Upper lobe of right lung (tissue), 1 donor: Measurements from ENCODE around the gene PPAT. TPM values are rescaled to one million over a fixed set of nuclear protein-coding genes. Genes with fewer than 3 reads are reported as not detected.
A peak's percentile ranks its signal among the peaks of the same experiment; 100 is the strongest.

Source experiments
- ATAC-seq: fragments of 200-7000 bp; cut with Tn5 transposase; one replicate; pipeline ENCODE4 v1.9.1; 2020; ENCODE audit warnings: mild to moderate bottlenecking, moderate library complexity
- DNase-seq: peaks from one replicate; pipeline ENCODE4 v3.0.0-alpha.2; 2020
- H3K27ac ChIP-seq: fragments of 200-600 bp; one replicate; pipeline ENCODE4 v1.8.0; 2022
- H3K27me3 ChIP-seq: fragments of 200-600 bp; one replicate; pipeline ENCODE4 v1.8.0; 2022; ENCODE audit warnings: mild to moderate bottlenecking
- H3K36me3 ChIP-seq: fragments of 200-600 bp; one replicate; pipeline ENCODE4 v1.8.0; 2022
- H3K4me1 ChIP-seq: fragments of 200-600 bp; one replicate; pipeline ENCODE4 v1.8.0; 2022
- H3K4me3 ChIP-seq: fragments of 200-600 bp; one replicate; pipeline ENCODE4 v1.8.0; 2022; ENCODE audit warnings: mild to moderate bottlenecking
- H3K9me3 ChIP-seq: fragments of 200-600 bp; one replicate; pipeline ENCODE4 v1.8.0; 2022
- CTCF ChIP-seq: fragments of 200-600 bp; IDR thresholded peaks from one replicate; pipeline ENCODE4 v1.8.0; 2022; ENCODE audit warnings: antibody characterized with exemption
- intact Hi-C: fragments of 100-400 bp; cut with DNase I; formaldehyde crosslinking; loops from one replicate; pipeline ENCODE4 v1.11.0; 2022
- total RNA-seq: library from RNA; stranded (reverse); fragmentation: NEBNext Ultra II Directional; extraction: Animal tissue kit (Norgen Biotek cat#: 25700); gene quantifications from one replicate; pipeline ENCODE4 v1.2.1, GENCODE V29; 2021
- donor health status: DM: no; HTN: yes; CAD: no; lungs with severe emphysema.

PPAT gene
- total RNA-seq, 1 donor from 2014 or later = 5.8 TPM

DNA sequence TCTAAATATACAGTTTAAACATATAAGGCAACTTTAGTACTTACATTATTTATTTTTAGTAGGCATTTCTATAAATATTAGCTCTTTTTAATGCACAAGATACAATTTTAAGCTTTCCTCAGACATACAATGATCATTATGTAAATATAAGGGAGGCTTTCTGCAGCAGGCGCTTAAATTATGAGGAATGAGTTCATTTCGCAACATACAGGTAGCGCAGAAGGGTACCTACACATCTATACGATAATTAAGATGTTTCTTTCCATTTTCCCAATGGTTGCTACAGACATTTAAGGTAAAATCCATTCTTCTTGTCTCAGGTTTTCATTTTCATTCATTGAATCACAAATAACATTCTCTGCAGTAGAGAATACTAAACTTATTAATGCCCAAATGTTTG, 49.3 kb downstream of the PPAT start:
- Histone ChIP-seq H3K9me3 (no peaks in the 10 kb centered on the region), H3K4me1 (peaks cover 10% of the 10 kb centered on the region), H3K36me3 (no peaks in the 10 kb centered on the region), H3K4me3 (peak overlapping the region; percentile 82), H3K27me3 (no peaks in the 10 kb centered on the region), H3K27ac (peak overlapping the region; percentile 98)
- no peak for TF ChIP-seq CTCF
- DNase-seq (no peak), ATAC-seq (no peak)
- intact Hi-C loops = no loop called here

DNA sequence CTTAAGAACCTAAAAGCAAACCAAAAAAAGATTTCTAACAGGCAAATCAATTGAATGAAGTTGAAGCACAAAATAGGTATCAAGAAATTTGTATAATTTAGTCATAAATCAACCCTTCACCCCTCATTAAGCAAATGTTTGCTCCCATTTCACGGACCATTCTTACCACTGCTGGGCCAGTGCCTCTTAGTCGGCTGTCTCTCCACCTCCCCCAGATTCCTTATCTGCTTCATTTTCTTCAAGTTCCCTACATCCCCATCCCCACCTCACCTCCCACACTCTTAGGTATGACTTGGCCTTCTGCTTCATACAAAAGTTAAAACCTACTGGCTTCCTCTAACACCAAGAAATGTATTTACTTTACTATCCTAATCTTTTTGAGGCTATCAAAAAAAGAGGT, 60.0 kb downstream of the PPAT start:
- Histone ChIP-seq H3K9me3 (no peaks in the 10 kb centered on the region), H3K27ac (no peak overlapping the region), H3K4me3 (no peak overlapping the region), H3K4me1 (no peaks in the 10 kb centered on the region), H3K27me3 (no peaks in the 10 kb centered on the region), H3K36me3 (peaks cover 16% of the 10 kb centered on the region)
- ATAC-seq = no peak
- intact Hi-C loops = no loop called here
- DNase-seq = no peak
- no peak for TF ChIP-seq CTCF

DNA sequence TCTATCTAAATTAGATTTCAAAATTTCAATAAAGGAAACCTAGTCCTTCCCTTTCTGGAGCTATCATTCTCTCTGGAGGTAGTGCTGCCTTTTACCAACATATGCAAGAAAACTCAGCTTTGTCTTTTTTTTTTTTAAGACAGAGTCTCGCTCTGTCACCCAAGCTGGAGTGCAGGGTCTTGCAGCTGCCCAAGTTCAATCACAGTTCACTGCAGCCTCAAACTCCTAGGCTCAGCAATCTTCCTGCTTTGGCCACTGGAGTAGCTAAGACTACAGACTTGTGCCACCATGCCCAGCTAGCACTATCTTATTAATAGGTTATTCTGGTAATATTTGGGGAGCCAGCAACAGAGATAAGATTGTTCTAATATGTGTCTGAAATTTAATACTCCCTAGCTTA, 60.5 kb downstream of the PPAT start:
- no peak for TF ChIP-seq CTCF
- Histone ChIP-seq H3K9me3 (no peaks in the 10 kb centered on the region), H3K27ac (no peak overlapping the region), H3K4me1 (no peaks in the 10 kb centered on the region), H3K27me3 (no peaks in the 10 kb centered on the region), H3K36me3 (peaks cover 21% of the 10 kb centered on the region), H3K4me3 (no peak overlapping the region)
- no peak for DNase-seq
- no peak for ATAC-seq
- intact Hi-C loops = no loop called here

GRCh38 chr4:56372774-56373173, 62.6 kb downstream of the PPAT start:
- intact Hi-C loops = no loop called here
- ATAC-seq = no peak
- no peak for TF ChIP-seq CTCF

DNA sequence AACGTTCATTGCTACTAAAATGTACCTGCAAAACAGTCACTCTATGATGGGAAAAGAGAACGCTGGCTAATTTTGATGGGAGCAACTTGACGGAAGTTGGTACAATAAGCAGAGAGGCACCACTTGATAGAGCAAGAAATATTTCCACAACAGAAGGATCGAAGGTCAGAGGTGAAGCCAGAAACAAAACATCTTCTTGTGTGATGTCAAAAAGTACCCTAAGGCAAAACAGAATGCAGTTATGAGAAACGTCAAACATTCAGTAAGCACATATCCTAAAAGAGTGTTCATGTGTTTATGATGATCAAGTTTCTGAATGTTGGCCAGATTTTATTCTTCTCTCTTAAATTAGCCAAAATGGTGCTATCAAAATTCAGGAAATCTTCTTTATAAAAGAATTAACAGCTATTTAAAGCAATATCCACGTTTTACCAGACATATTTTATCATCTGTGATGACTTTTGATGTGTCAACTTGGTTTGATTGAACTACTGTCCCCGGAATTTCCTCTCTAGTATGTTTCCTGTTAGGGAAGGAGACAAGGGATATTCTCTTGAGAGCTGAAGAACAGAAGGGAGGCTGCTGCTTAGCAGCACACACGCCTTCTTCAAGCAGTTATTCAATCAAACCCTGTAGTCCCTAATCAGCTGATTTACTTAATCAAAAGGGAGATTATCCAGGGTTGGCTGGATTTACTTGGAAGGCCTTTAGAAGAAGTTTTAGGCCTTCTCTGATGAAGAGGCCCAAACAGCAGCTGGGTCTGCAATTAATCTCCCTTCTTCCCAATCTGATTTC, 63.8 kb downstream of the PPAT start:
- TF ChIP-seq CTCF = no peak
- ATAC-seq = no peak

More at GRCh38 chr4:56372774-56373173, 62.6 kb downstream of the PPAT start:
- H3K4me3 ChIP-seq = no peak overlapping the region
- no peaks in the 10 kb centered on the region for H3K4me1 ChIP-seq
- no peak overlapping the region for H3K27ac ChIP-seq
- H3K36me3 ChIP-seq = peaks cover 25% of the 10 kb centered on the region
- H3K9me3 ChIP-seq = no peaks in the 10 kb centered on the region
- DNase-seq = no peak
- H3K27me3 ChIP-seq = no peaks in the 10 kb centered on the region

More for the DNA sequence above, 63.8 kb downstream of the PPAT start:
- intact Hi-C loops = no loop called here
- no peak for DNase-seq
- Histone ChIP-seq H3K27ac (no peak overlapping the region), H3K27me3 (no peaks in the 10 kb centered on the region), H3K9me3 (no peaks in the 10 kb centered on the region), H3K4me3 (no peak overlapping the region), H3K36me3 (peaks cover 25% of the 10 kb centered on the region), H3K4me1 (no peaks in the 10 kb centered on the region)
